Esophagus muscularis mucosa (tissue), 4 donors: ENCODE data around the gene ZBTB32.

Experiments
- CTCF ChIP-seq, 3 experiments: fragments of 200-600 bp in 2 of 3; fragments of 450-650 bp in 1 of 3; sonication (generic) in 2 of 3; IDR thresholded peaks; one replicate each; pipeline ENCODE4 v1.5.1; 2017 to 2019; ENCODE audit warnings: antibody characterized with exemption in 3 of 3, mild to moderate bottlenecking in 2 of 3, moderate library complexity in 1 of 3
- EP300 ChIP-seq: sonication (generic); formaldehyde crosslinking; IDR thresholded peaks from one replicate; pipeline ENCODE4 v1.6.1; 2017; ENCODE audit warnings: antibody characterized with exemption
- POLR2AphosphoS5 ChIP-seq, 2 donors: sonication (generic); formaldehyde crosslinking; IDR thresholded peaks; one replicate each; pipeline ENCODE4 v1.6.1; 2017; ENCODE audit warnings: antibody characterized with exemption in 2 of 2

DNA sequence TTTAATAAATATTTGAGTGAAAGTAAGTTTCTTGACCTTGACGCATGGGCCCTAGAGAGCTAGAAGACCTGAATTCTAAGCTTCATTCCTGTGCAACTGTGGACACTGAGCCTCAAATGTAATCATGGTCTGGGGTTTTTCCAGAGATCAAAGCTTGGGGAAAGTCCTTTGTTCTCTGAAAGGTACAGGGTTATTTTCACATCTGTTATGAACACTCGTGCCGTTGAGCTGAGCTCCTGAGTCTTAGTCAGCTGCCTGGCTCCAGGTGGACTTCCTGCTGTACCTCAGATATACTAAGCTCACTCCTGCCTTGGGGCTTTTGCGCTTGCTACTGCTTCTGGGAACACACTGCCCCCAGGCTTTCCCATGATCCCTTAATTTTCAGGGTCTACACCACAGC lies 7.5 kb upstream of the ZBTB32 start:
- no peak for TF ChIP-seq POLR2AphosphoS5 (IDR thresholded peaks at IDR 0.05)
- no peak for TF ChIP-seq CTCF (IDR thresholded peaks at IDR 0.05)
- no peak for TF ChIP-seq EP300
